Dendritic cell treated with granulocyte-macrophage colony-stimulating factor and Interleukin-4, amounts not matched to agents 40 ng/mL and 50 ng/mL, for 4 days (primary cell): Measurements from ENCODE around the gene ZDHHC14.
"Not testable (repeated sequence)": the region's sequence is repeated elsewhere in the genome, so short reads cannot be mapped to it uniquely, and the experiment has no call there.

Source experiments
- H3K27ac Mint-ChIP-seq: one replicate; pipeline ENCODE4 v1.8.0; 2022; ENCODE audit warnings: mild to moderate bottlenecking, mixed read lengths
- H3K27me3 Mint-ChIP-seq: one replicate; pipeline ENCODE4 v1.8.0; 2022; ENCODE audit warnings: mild to moderate bottlenecking, mixed read lengths
- H3K36me3 Mint-ChIP-seq: one replicate; pipeline ENCODE4 v1.8.0; 2022; ENCODE audit warnings: low read depth, mixed read lengths
- H3K4me1 Mint-ChIP-seq: one replicate; pipeline ENCODE4 v1.8.0; 2022; ENCODE audit warnings: low read depth, mixed read lengths
- H3K4me3 Mint-ChIP-seq: one replicate; pipeline ENCODE4 v1.8.0; 2022; ENCODE audit warnings: mild to moderate bottlenecking, moderate library complexity, mixed read lengths
- H3K9me3 Mint-ChIP-seq: one replicate; pipeline ENCODE4 v1.8.0; 2022; ENCODE audit warnings: mixed read lengths
- intact Hi-C: fragments of 100-400 bp; cut with micrococcal nuclease; formaldehyde crosslinking; loops from one replicate; pipeline ENCODE4 v1.15.0; 2022

The ZDHHC14 gene

DNA sequence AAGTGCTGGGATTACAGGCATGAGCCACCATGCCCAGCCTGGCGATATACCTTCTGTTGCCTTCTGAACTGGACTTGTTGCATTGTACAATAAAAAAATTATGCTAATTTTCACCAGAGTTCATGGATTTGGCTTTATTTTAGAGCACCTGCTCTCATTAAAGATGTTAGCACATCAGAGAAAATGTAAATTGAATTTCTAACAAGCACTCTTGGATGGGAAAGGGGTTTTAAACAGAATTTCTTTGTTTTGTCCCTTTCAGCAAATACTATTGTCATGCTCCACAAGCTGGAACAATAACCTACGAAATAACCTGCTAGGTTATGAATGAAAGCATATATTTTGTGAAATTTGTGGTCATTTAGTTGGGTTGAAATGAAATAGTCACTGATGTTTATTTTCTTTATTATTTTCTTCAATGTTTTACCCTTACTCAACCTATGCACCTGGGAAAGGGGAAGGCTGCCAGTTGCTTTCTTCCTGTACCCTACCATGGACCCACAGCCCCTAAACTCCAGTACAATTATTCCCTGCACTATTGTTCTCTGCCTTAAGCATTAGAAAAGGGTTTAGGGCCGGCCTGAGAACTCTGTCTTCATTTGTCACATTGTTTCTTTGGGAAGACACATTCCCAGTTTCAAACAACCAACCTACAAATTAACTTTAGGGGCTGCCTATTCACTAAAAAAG lies 22.2 kb downstream of the ZDHHC14 start:
- no peaks in the 10 kb centered on the region for H3K4me1 Mint-ChIP-seq
- no peaks in the 10 kb centered on the region for H3K36me3 Mint-ChIP-seq
- H3K27me3 Mint-ChIP-seq = no peaks in the 10 kb centered on the region
- H3K9me3 Mint-ChIP-seq = no peaks in the 10 kb centered on the region
- intact Hi-C loops = no loop called here
- H3K4me3 Mint-ChIP-seq = no peak overlapping the region
- H3K27ac Mint-ChIP-seq = no peak overlapping the region

- Mint-ChIP-seq H3K27ac (no peak overlapping the region), H3K27me3 (no peaks in the 10 kb centered on the region), H3K9me3 (no peaks in the 10 kb centered on the region), H3K36me3 (no peaks in the 10 kb centered on the region), H3K4me1 (no peaks in the 10 kb centered on the region), H3K4me3 (no peak overlapping the region)
- intact Hi-C loops = no loop called here
These were observed 22.7 kb downstream of the ZDHHC14 start for GRCh38 chr6:157403686-157404051.

- no peaks in the 10 kb centered on the region for H3K4me1 Mint-ChIP-seq
- no peak overlapping the region for H3K4me3 Mint-ChIP-seq
- H3K36me3 Mint-ChIP-seq = no peaks in the 10 kb centered on the region
- H3K9me3 Mint-ChIP-seq = no peaks in the 10 kb centered on the region
- H3K27me3 Mint-ChIP-seq = no peaks in the 10 kb centered on the region
- intact Hi-C loops = no loop called here
- H3K27ac Mint-ChIP-seq = no peak overlapping the region
These were observed 25.0 kb downstream of the ZDHHC14 start for GRCh38 chr6:157405986-157406385.

DNA sequence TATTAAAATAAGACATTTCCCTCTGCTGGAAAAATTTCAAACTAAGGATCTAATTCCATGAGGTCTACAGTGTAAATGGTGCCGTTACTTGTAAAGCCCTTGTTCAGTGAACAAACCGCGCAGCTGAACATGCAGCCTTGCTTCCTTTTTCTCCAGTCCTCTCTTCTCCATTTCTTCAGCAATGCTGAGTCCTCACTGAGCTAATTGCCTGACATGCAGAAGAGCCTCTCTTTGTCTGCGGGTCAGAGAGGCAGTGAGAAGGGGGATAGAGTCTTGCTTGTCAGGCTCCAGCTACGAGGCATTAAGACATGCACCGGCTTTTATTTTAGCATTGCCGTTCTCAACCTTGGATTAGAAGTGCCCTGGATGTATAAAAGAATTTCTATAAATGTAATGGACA lies 25.7 kb downstream of the ZDHHC14 start:
- no peaks in the 10 kb centered on the region for H3K4me1 Mint-ChIP-seq
- H3K27me3 Mint-ChIP-seq = no peaks in the 10 kb centered on the region
- H3K27ac Mint-ChIP-seq = no peak overlapping the region
- intact Hi-C loops = no loop called here
- no peaks in the 10 kb centered on the region for H3K36me3 Mint-ChIP-seq
- H3K9me3 Mint-ChIP-seq = no peaks in the 10 kb centered on the region
- no peak overlapping the region for H3K4me3 Mint-ChIP-seq

GRCh38 chr6:157407646-157408045 lies 26.7 kb downstream of the ZDHHC14 start:
- intact Hi-C loops = no loop called here
- Mint-ChIP-seq H3K36me3 (no peaks in the 10 kb centered on the region), H3K27ac (no peak overlapping the region)

GRCh38 chr6:157408427-157408826 lies 27.4 kb downstream of the ZDHHC14 start:
- H3K27me3 Mint-ChIP-seq, H3K4me3 Mint-ChIP-seq, H3K36me3 Mint-ChIP-seq, H3K9me3 Mint-ChIP-seq, H3K27ac Mint-ChIP-seq, intact Hi-C loops, H3K4me1 Mint-ChIP-seq: not testable (repeated sequence)

More at GRCh38 chr6:157407646-157408045, 26.7 kb downstream of the ZDHHC14 start:
- Mint-ChIP-seq H3K9me3 (no peaks in the 10 kb centered on the region), H3K4me1 (no peaks in the 10 kb centered on the region), H3K4me3 (no peak overlapping the region), H3K27me3 (no peaks in the 10 kb centered on the region)

DNA sequence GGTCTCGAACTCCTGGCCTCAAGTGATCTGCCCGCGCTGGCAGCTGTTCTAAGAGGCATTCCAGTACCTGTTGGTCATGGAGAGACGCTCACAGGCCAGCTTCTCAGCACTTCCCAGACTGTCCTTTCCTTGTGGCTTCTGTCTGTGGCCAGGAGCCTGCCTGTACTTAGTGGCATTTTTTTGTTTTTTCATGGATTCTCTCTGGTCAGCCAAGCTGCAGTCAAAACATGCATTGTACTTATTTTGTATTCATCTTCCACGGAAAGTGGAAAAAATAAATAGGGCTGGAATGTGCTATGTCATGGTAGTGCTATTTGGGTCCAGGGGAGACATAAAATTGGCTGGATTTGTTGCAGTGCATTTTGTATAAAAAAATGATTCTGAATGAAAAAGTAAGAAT lies 29.1 kb downstream of the ZDHHC14 start:
- no peaks in the 10 kb centered on the region for H3K9me3 Mint-ChIP-seq
- intact Hi-C loops = no loop called here
- no peaks in the 10 kb centered on the region for H3K36me3 Mint-ChIP-seq
- no peak overlapping the region for H3K27ac Mint-ChIP-seq
- H3K4me3 Mint-ChIP-seq = no peak overlapping the region
- no peaks in the 10 kb centered on the region for H3K27me3 Mint-ChIP-seq
- no peaks in the 10 kb centered on the region for H3K4me1 Mint-ChIP-seq

DNA sequence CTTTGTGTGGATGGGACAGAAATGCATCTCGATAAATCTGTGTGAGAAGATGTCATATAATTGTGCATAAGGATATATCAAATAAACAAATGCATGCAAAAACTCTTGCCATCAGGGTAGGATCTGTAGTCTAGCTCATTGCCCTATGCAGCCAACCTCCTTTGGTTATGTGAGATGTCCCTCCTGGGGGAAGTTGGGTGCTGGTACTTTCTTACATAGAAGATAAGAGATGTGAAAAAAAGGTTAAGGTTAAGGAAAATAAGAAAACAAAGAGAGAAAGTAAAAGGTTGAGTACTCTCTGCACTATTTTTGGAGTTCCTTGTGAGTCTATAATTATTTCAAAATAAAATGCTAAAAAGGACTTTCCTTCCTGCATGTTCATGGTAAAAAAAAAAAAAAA lies 30.4 kb downstream of the ZDHHC14 start:
- H3K36me3 Mint-ChIP-seq = no peaks in the 10 kb centered on the region
- no peak overlapping the region for H3K27ac Mint-ChIP-seq
- H3K4me3 Mint-ChIP-seq = no peak overlapping the region
- intact Hi-C loops = no loop called here
- H3K9me3 Mint-ChIP-seq = no peaks in the 10 kb centered on the region
- no peaks in the 10 kb centered on the region for H3K27me3 Mint-ChIP-seq
- no peaks in the 10 kb centered on the region for H3K4me1 Mint-ChIP-seq

DNA sequence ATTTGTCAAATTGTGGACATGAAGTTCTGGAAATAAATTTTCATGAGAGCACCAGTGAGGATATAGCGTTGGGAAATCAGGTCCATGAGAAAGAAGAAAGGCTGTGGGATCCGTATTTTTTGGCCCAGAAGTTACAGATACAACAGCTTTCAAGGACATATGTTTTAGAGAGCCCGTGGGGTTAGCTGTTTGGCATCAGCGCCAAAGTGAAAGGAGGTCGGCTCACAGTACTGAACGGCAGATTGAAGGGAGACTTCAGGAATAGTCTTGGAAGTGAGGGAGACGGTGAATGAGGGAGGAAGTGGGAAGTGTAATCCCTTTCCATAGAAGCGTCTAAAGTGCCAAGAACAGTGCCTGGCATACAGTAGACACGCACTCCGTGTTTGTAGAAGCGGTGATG lies 31.8 kb downstream of the ZDHHC14 start:
- no peaks in the 10 kb centered on the region for H3K27me3 Mint-ChIP-seq
- no peak overlapping the region for H3K4me3 Mint-ChIP-seq
- no peaks in the 10 kb centered on the region for H3K36me3 Mint-ChIP-seq
- no peaks in the 10 kb centered on the region for H3K4me1 Mint-ChIP-seq
- intact Hi-C loops = no loop called here
- H3K9me3 Mint-ChIP-seq = no peaks in the 10 kb centered on the region
- no peak overlapping the region for H3K27ac Mint-ChIP-seq

DNA sequence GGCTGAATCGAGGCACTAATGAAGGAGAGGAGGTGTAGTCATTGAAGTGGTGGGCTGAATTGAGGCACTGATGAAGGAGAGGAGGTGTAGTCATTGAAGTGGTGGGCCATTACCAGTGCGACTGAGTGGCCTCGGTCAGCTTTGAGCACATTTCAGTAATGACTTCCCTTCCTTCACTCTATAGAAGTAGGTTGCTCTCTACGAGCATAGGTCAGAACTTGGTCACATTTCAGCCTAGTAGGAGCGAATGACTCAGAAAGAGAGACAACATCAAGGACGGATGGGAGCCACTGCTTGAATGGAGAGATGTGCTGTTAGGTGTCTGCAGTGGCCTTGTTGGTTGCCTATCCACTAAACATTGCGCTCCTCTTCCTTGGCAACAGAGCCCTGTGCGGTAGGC lies 39.5 kb downstream of the ZDHHC14 start:
- Mint-ChIP-seq H3K4me3 (no peak overlapping the region), H3K27me3 (no peaks in the 10 kb centered on the region), H3K4me1 (no peaks in the 10 kb centered on the region), H3K27ac (no peak overlapping the region), H3K36me3 (no peaks in the 10 kb centered on the region), H3K9me3 (no peaks in the 10 kb centered on the region)
- intact Hi-C loops = no loop called here

DNA sequence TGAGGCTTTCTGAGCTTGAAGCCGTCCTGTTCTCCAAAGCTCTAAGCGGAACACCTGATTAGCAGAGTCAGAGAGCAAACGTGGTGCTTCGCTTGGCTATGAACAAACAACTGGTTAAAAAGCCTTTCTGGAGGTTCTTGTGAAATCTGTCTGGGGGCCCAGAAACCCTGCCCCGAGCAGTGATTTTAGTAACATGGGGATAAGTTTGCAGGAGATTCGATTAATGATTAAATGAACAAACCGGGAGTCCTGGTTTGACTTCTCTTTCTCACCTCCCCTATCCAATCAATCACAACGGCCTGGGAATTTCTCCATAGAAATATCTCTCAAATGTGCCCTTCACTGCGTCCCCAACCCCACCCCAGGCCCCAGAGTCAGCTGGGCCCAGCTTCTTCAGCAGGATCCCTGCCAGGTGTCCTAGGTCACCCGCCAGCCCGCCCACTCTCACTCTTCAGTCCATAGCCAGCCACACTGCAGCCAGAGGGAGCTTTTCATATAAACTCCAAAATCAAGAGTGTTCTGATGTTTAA lies 43.6 kb downstream of the ZDHHC14 start:
- Mint-ChIP-seq H3K27ac (no peak overlapping the region), H3K36me3 (no peaks in the 10 kb centered on the region), H3K9me3 (no peaks in the 10 kb centered on the region), H3K4me1 (peaks cover 6% of the 10 kb centered on the region), H3K4me3 (no peak overlapping the region), H3K27me3 (no peaks in the 10 kb centered on the region)
- intact Hi-C loops = no loop called here

DNA sequence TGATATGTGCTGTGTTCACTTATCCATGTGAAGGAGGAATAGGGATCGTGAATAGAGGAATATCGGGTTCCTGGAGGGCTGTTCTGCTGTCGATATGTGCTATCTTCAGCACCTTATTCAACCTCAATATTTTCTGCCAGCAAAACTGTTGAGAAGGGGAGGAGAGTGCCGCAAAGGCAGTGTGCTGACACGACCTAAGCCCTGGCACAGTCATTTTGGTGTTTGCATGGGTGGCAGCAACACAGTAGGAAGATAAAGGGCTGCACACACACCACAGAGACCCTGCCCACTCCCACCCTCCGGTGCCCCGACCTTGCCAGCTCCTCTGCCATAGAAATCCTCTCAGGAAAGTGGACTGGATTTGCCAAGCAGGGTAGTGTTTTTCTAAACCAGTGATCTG lies 47.0 kb downstream of the ZDHHC14 start:
- Mint-ChIP-seq H3K27ac (no peak overlapping the region), H3K9me3 (no peaks in the 10 kb centered on the region), H3K4me3 (no peak overlapping the region), H3K4me1 (peaks cover 6% of the 10 kb centered on the region), H3K36me3 (no peaks in the 10 kb centered on the region), H3K27me3 (no peaks in the 10 kb centered on the region)
- intact Hi-C loops = no loop called here

DNA sequence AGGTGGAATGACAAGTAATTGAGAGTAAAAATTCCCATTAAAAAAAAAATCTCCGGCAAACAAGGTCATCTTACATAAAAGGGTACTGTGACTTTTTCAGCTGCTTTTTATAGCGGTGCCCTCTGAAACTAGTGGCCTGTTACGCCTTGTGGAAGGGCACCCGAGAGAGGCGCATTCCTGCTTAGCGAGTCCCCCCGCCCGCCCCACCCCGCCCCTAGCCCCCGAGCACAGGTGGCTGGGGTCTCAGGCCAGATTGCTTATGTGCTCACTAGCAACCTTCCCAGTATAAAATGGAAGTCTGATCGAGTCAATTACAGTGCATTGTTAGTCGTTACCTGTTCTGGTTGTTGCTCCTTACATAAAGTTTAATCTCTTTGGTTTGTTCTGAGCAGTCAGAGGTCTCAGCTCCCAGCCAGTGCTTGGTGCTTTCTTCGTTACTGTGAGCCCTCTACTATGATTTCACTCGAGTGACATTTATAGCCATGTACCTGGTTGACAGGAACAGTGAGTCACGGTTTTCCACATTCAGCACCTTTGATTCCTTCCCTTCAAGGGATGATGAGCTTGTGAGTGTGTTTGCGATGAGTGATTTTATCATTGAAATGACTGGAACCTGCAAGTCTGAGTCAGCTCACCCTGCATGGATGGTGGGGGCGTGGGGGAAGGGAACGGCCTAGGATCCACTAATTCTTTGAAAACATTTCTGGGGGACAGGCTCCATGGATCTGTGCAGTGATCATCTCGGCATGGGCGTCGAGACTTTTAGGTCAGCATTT lies 47.6 kb downstream of the ZDHHC14 start:
- no peak overlapping the region for H3K4me3 Mint-ChIP-seq
- no peak overlapping the region for H3K27ac Mint-ChIP-seq
- intact Hi-C loops = no loop called here
- H3K27me3 Mint-ChIP-seq = no peaks in the 10 kb centered on the region
- no peaks in the 10 kb centered on the region for H3K9me3 Mint-ChIP-seq
- no peaks in the 10 kb centered on the region for H3K36me3 Mint-ChIP-seq
- H3K4me1 Mint-ChIP-seq = peaks cover 6% of the 10 kb centered on the region

- Mint-ChIP-seq H3K9me3 (no peaks in the 10 kb centered on the region), H3K4me1 (peaks cover 6% of the 10 kb centered on the region), H3K27me3 (no peaks in the 10 kb centered on the region), H3K36me3 (no peaks in the 10 kb centered on the region), H3K4me3 (no peak overlapping the region), H3K27ac (no peak overlapping the region)
- intact Hi-C loops = no loop called here
These were observed 48.3 kb downstream of the ZDHHC14 start for GRCh38 chr6:157429248-157429647.
